Activated naive CD4-positive, alpha-beta T cell treated with anti-CD3 and anti-CD28 coated beads, Interleukin-2, amount 10 ng/mL, durations not matched to agents 7 days and 5 days (primary cell): Measurements from ENCODE around the gene CSAG2.
"Not testable (repeated sequence)": the region's sequence is repeated elsewhere in the genome, so short reads cannot be mapped to it uniquely, and the experiment has no call there.

ENCODE experiments used
- CTCF ChIA-PET: fragments of 350-600 bp; sonication (Branson Sonifier 250); formaldehyde crosslinking; loops from one replicate; lab custom pipeline; 2021; ENCODE audit warnings: antibody characterized with exemption; lab: Charles Lee
- DNase-seq: peaks from one replicate; pipeline ENCODE4 v3.0.0-alpha.2; 2020
- H3K27ac Mint-ChIP-seq: one replicate; pipeline ENCODE4 v1.8.0; 2021; ENCODE audit warnings: mild to moderate bottlenecking, moderate library complexity, mixed read lengths
- H3K27me3 Mint-ChIP-seq: one replicate; pipeline ENCODE4 v1.8.0; 2021; ENCODE audit warnings: mild to moderate bottlenecking, mixed read lengths
- H3K36me3 Mint-ChIP-seq: one replicate; pipeline ENCODE4 v1.8.0; 2021; ENCODE audit warnings: mixed read lengths
- H3K4me1 Mint-ChIP-seq: one replicate; pipeline ENCODE4 v1.8.0; 2021; ENCODE audit warnings: mixed read lengths
- H3K4me3 Mint-ChIP-seq: one replicate; pipeline ENCODE4 v1.8.0; 2021; ENCODE audit warnings: mild to moderate bottlenecking, moderate library complexity, mixed read lengths
- H3K9me3 Mint-ChIP-seq: one replicate; pipeline ENCODE4 v1.8.0; 2021; ENCODE audit warnings: mixed read lengths

Gene CSAG2

GRCh38 chrX:152709173-152709572, at the start of gene CSAG2:
TSS of gene CSAG2 (minus strand) at chrX:152709273. CDS start at chrX:152709112, 161 bp downstream.
- DNase-seq, H3K36me3 Mint-ChIP-seq, CTCF ChIA-PET, H3K27me3 Mint-ChIP-seq, H3K4me3 Mint-ChIP-seq, H3K4me1 Mint-ChIP-seq, H3K27ac Mint-ChIP-seq, H3K9me3 Mint-ChIP-seq: not testable (repeated sequence)

GRCh38 chrX:152754871-152755270, 45.8 kb upstream of the CSAG2 start:
- H3K4me1 Mint-ChIP-seq, H3K27me3 Mint-ChIP-seq, DNase-seq, H3K9me3 Mint-ChIP-seq, H3K27ac Mint-ChIP-seq, CTCF ChIA-PET, H3K4me3 Mint-ChIP-seq, H3K36me3 Mint-ChIP-seq: not testable (repeated sequence)

GRCh38 chrX:152753686-152754650, 44.9 kb upstream of the CSAG2 start, which contains the start of gene MAGEA2:
TSS of gene MAGEA2 (minus strand) at chrX:152753842. CDS start at chrX:152751363, 2,479 bp downstream.
- H3K27ac Mint-ChIP-seq, H3K4me3 Mint-ChIP-seq, CTCF ChIA-PET, H3K27me3 Mint-ChIP-seq, H3K9me3 Mint-ChIP-seq, DNase-seq, H3K4me1 Mint-ChIP-seq, H3K36me3 Mint-ChIP-seq: not testable (repeated sequence)

GRCh38 chrX:152738560-152738959, 29.5 kb upstream of the CSAG2 start:
- H3K27me3 Mint-ChIP-seq = peaks cover 3% of the 10 kb centered on the region
- H3K4me3 Mint-ChIP-seq = no peak overlapping the region
- no peak for DNase-seq
- CTCF ChIA-PET = no interaction called here
- no peak overlapping the region for H3K27ac Mint-ChIP-seq
- no peaks in the 10 kb centered on the region for H3K9me3 Mint-ChIP-seq
- H3K4me1 Mint-ChIP-seq = no peaks in the 10 kb centered on the region
- no peaks in the 10 kb centered on the region for H3K36me3 Mint-ChIP-seq

GRCh38 chrX:152736528-152736927, 27.5 kb upstream of the CSAG2 start:
- H3K27me3 Mint-ChIP-seq, CTCF ChIA-PET, H3K9me3 Mint-ChIP-seq, H3K4me3 Mint-ChIP-seq, H3K27ac Mint-ChIP-seq, DNase-seq, H3K4me1 Mint-ChIP-seq, H3K36me3 Mint-ChIP-seq: not testable (repeated sequence)

GRCh38 chrX:152735860-152736511, 26.9 kb upstream of the CSAG2 start:
- H3K9me3 Mint-ChIP-seq = no peaks in the 10 kb centered on the region
- no peaks in the 10 kb centered on the region for H3K36me3 Mint-ChIP-seq
- H3K27ac Mint-ChIP-seq = no peak overlapping the region
- DNase-seq = no peak
- peaks cover 3% of the 10 kb centered on the region for H3K27me3 Mint-ChIP-seq
- H3K4me3 Mint-ChIP-seq = no peak overlapping the region
- no peaks in the 10 kb centered on the region for H3K4me1 Mint-ChIP-seq
- CTCF ChIA-PET = no interaction called here

GRCh38 chrX:152735101-152735500, 26.0 kb upstream of the CSAG2 start:
- H3K4me1 Mint-ChIP-seq = no peaks in the 10 kb centered on the region
- H3K36me3 Mint-ChIP-seq = no peaks in the 10 kb centered on the region
- no peak overlapping the region for H3K4me3 Mint-ChIP-seq
- no peaks in the 10 kb centered on the region for H3K9me3 Mint-ChIP-seq
- CTCF ChIA-PET = no interaction called here
- DNase-seq = no peak
- no peak overlapping the region for H3K27ac Mint-ChIP-seq
- peaks cover 3% of the 10 kb centered on the region for H3K27me3 Mint-ChIP-seq

- H3K27me3 Mint-ChIP-seq, H3K27ac Mint-ChIP-seq, H3K4me1 Mint-ChIP-seq, H3K36me3 Mint-ChIP-seq, CTCF ChIA-PET, DNase-seq, H3K9me3 Mint-ChIP-seq, H3K4me3 Mint-ChIP-seq: not testable (repeated sequence)
These were observed 25.2 kb upstream of the CSAG2 start for GRCh38 chrX:152734143-152734858.

GRCh38 chrX:152733261-152733975, 24.3 kb upstream of the CSAG2 start, which contains the start of the genes CSAG1 and MAGEA12:
TSS of gene CSAG1 (minus strand) at chrX:152733721. CDS start at chrX:152732460, 1,261 bp downstream.
TSS of gene MAGEA12 (plus strand) at chrX:152733757. CDS start at chrX:152736162, 2,405 bp downstream.
- H3K4me1 Mint-ChIP-seq = no peaks in the 10 kb centered on the region
- H3K27ac Mint-ChIP-seq = no peak within 1 kb of the TSS
- DNase-seq = no peak
- H3K27me3 Mint-ChIP-seq = peaks cover 3% of the 10 kb centered on the region
- no peaks in the 10 kb centered on the region for H3K9me3 Mint-ChIP-seq
- CTCF ChIA-PET = no interaction called here
- H3K4me3 Mint-ChIP-seq = no peak within 1 kb of the TSS
- no peaks in the 10 kb centered on the region for H3K36me3 Mint-ChIP-seq

- Mint-ChIP-seq H3K4me1 (no peaks in the 10 kb centered on the region), H3K27me3 (peaks cover 9% of the 10 kb centered on the region), H3K9me3 (no peaks in the 10 kb centered on the region), H3K27ac (no peak overlapping the region), H3K4me3 (no peak overlapping the region), H3K36me3 (no peaks in the 10 kb centered on the region)
- no peak for DNase-seq
- CTCF ChIA-PET = no interaction called here
These were observed 16.3 kb upstream of the CSAG2 start for GRCh38 chrX:152725409-152725808.

- H3K9me3 Mint-ChIP-seq, H3K4me3 Mint-ChIP-seq, DNase-seq, CTCF ChIA-PET, H3K27me3 Mint-ChIP-seq, H3K27ac Mint-ChIP-seq, H3K4me1 Mint-ChIP-seq, H3K36me3 Mint-ChIP-seq: not testable (repeated sequence)
These were observed 5.0 kb upstream of the CSAG2 start, which contains the start of gene MAGEA2B for GRCh38 chrX:152713815-152714787. TSS of gene MAGEA2B (plus strand) at chrX:152714628. CDS start at chrX:152717107, 2,479 bp downstream.

- H3K36me3 Mint-ChIP-seq, H3K4me3 Mint-ChIP-seq, CTCF ChIA-PET, H3K27ac Mint-ChIP-seq, H3K27me3 Mint-ChIP-seq, H3K9me3 Mint-ChIP-seq, DNase-seq, H3K4me1 Mint-ChIP-seq: not testable (repeated sequence)
These were observed 4.1 kb upstream of the CSAG2 start for GRCh38 chrX:152713195-152713594.

GRCh38 chrX:152706500-152706899, 2.6 kb downstream of the CSAG2 start:
- H3K27me3 Mint-ChIP-seq, DNase-seq, H3K4me1 Mint-ChIP-seq, H3K4me3 Mint-ChIP-seq, H3K9me3 Mint-ChIP-seq, H3K36me3 Mint-ChIP-seq, CTCF ChIA-PET, H3K27ac Mint-ChIP-seq: not testable (repeated sequence)
